ENCODE results near the gene MRM1. TPM values are rescaled to one million over a fixed set of nuclear protein-coding genes. Genes with fewer than 3 reads are reported as not detected.

MRM1 gene, protein sequence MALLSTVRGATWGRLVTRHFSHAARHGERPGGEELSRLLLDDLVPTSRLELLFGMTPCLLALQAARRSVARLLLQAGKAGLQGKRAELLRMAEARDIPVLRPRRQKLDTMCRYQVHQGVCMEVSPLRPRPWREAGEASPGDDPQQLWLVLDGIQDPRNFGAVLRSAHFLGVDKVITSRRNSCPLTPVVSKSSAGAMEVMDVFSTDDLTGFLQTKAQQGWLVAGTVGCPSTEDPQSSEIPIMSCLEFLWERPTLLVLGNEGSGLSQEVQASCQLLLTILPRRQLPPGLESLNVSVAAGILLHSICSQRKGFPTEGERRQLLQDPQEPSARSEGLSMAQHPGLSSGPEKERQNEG
- total RNA-seq: 1 to 10 TPM; 3.7 to 6.3 TPM

DNA sequence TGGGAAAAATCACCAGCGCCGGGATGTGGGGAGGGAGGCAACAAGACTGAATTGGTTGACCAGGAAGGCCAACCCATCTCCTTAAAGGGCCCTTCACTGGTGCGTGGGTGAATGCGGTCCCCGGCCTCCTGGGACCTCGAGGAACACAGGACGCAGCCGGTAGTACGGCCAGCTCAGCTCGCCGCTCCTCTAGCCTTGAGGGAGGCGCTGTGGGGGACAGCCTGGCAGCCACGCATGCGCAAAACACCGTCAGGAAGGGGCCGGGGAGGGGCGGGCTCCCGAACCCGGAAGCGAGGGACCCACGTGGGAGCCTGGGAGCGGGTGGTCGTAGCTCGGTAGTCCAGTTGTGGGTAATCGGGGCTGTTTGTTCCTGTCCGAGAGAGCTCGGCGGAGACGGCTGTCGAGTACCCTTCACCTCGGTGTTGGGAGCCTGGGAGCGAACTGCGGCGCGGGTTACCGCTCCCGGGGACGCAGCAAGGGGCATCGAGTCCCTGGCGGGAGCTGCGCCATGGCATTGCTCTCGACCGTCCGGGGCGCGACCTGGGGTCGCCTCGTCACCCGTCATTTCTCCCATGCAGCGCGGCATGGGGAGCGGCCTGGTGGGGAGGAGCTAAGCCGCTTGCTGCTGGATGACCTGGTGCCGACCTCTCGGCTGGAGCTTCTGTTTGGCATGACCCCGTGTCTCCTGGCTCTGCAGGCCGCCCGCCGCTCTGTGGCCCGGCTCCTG lies at the start of gene MRM1:
Gene MRM1, plus strand, starts transcription at position 281 of the 727 bp plus-strand sequence. Its CDS starts 228 bp downstream, at position 509.
- no peaks in the 10 kb centered on the region for H3K27me3 ChIP-seq
- TF ChIP-seq, protein P1, sequence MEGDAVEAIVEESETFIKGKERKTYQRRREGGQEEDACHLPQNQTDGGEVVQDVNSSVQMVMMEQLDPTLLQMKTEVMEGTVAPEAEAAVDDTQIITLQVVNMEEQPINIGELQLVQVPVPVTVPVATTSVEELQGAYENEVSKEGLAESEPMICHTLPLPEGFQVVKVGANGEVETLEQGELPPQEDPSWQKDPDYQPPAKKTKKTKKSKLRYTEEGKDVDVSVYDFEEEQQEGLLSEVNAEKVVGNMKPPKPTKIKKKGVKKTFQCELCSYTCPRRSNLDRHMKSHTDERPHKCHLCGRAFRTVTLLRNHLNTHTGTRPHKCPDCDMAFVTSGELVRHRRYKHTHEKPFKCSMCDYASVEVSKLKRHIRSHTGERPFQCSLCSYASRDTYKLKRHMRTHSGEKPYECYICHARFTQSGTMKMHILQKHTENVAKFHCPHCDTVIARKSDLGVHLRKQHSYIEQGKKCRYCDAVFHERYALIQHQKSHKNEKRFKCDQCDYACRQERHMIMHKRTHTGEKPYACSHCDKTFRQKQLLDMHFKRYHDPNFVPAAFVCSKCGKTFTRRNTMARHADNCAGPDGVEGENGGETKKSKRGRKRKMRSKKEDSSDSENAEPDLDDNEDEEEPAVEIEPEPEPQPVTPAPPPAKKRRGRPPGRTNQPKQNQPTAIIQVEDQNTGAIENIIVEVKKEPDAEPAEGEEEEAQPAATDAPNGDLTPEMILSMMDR (IDR thresholded peaks at IDR 0.05): peak in 1 of 2 donors; percentile 49
- no peaks in the 10 kb centered on the region for H3K36me3 ChIP-seq
- no peaks in the 10 kb centered on the region for H3K9me3 ChIP-seq
- H3K27ac ChIP-seq: peak within 1 kb of the TSS; percentile 77 to 79
- H3K4me1 ChIP-seq: peaks cover 0 to 26% of the 10 kb centered on the region in 2 donors
- H3K4me3 ChIP-seq: peak within 1 kb of the TSS; percentile 60 to 94
- peak; percentile 91 for DNase-seq (ENCODE audit: low spot score)

DNA sequence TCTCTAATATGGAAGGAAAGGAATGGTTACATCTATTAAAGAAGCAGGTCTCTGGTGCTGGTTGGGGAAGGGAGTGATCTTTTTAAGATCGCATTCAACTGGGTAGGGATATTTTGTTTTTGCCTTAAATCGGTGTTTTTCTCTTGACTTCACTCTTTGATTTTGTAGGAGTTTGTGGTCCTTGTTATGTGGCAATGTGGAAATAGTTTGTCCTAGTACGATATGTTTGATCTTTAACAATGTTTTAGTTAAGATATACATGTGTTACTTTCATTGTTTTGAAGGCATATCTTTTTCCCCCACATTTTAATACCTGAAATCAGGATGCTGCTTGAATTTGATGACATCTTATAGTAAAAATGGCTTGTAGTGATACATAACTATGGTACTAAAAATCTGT lies 47.9 kb upstream of the MRM1 start:
- H3K4me3 ChIP-seq: no peak overlapping the region
- H3K9me3 ChIP-seq: no peaks in the 10 kb centered on the region
- H3K4me1 ChIP-seq: peaks cover 0 to 40% of the 10 kb centered on the region in 2 donors
- H3K27ac ChIP-seq: no peak overlapping the region
- DNase-seq (ENCODE audit: low spot score): no peak
- peaks cover 34% of the 10 kb centered on the region for H3K36me3 ChIP-seq
- TF ChIP-seq, protein P1 (IDR thresholded peaks at IDR 0.05): no peak
- no peaks in the 10 kb centered on the region for H3K27me3 ChIP-seq

DNA sequence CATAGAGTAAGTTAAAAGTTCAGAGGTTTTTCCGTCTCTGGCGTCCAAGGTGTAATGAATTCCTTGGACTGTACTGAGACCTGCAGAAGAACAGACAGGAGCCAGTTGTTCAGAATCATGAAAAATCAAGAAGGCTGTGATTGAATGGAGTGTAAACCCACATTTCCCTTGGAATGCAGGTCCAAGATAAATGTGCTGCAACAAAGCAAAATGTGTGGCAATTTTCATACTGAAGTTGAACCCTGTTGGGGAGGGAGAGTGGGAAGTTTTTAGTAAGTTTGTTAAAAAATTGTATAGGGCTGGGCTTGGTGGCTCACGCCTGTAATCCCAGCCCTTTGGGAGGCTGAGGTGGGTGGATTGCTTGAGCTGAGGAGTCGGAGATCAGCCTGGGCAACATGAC lies 35.3 kb upstream of the MRM1 start:
- no peaks in the 10 kb centered on the region for H3K27me3 ChIP-seq
- no peaks in the 10 kb centered on the region for H3K9me3 ChIP-seq
- DNase-seq (ENCODE audit: low spot score): no peak
- TF ChIP-seq, protein P1 (IDR thresholded peaks at IDR 0.05): no peak
- no peaks in the 10 kb centered on the region for H3K4me1 ChIP-seq
- no peak overlapping the region for H3K27ac ChIP-seq
- no peak overlapping the region for H3K4me3 ChIP-seq
- H3K36me3 ChIP-seq: peaks cover 78% of the 10 kb centered on the region

DNA sequence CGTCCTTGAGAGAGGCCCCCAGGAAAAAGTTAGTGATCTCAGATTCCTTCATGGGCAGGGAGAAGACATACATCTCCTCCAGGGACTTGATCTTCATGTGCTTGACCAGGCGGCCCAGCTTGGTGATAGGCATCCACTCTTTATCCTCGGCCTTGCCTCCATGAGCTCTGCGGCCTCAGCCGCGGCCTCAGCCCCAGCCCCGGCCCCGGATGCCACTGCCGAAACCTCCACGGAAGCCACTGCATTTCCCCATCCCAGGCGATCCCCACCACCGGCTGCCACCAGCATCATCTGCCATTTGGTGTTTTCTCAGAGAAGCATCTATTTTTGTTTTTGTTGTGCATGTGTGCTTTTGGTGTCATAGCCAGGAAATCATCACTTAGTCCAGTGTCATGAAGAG lies 26.4 kb upstream of the MRM1 start:
- DNase-seq (ENCODE audit: low spot score): no peak
- TF ChIP-seq, protein P1 (IDR thresholded peaks at IDR 0.05): no peak
- Histone ChIP-seq H3K4me1 (no peaks in the 10 kb centered on the region), H3K27me3 (no peaks in the 10 kb centered on the region), H3K27ac (no peak overlapping the region), H3K36me3 (peaks cover 48% of the 10 kb centered on the region), H3K9me3 (no peaks in the 10 kb centered on the region), H3K4me3 (no peak overlapping the region)

DNA sequence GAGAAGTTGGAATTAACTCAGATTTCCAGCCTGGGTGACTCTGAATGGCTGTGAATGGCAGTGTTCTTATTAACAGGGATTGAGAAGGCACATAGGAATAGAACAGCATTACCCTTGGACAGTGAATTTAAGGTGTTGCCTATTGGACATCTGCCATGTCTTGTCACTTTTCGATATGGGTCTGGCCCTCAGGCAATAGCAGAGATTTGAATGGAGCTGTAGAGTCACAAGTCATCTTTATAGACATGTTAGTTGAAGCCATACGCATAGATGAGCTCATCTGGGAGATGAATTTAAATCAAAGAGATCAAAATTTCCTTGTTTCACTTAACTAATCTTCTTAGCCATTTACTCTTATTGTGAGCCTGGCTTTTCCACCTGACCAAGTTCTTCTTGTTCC lies 24.6 kb upstream of the MRM1 start:
- H3K27ac ChIP-seq: no peak overlapping the region
- no peaks in the 10 kb centered on the region for H3K27me3 ChIP-seq
- DNase-seq (ENCODE audit: low spot score): no peak
- no peaks in the 10 kb centered on the region for H3K4me1 ChIP-seq
- H3K36me3 ChIP-seq: peaks cover 50% of the 10 kb centered on the region
- H3K4me3 ChIP-seq: no peak overlapping the region
- TF ChIP-seq, protein P1 (IDR thresholded peaks at IDR 0.05): no peak
- H3K9me3 ChIP-seq: no peaks in the 10 kb centered on the region
